HepG2 (cell line): ENCODE results near the gene WFDC1. TPM values are rescaled to one million over a fixed set of nuclear protein-coding genes. Genes with fewer than 3 reads are reported as not detected.
A peak's percentile ranks its signal among the peaks of the same experiment; 100 is the strongest.

Source experiments
- CBX2 ChIP-seq, 2 experiments: fragments of 200-600 bp in 1 of 2; sonication (generic); formaldehyde crosslinking in 1 of 2; IDR thresholded peaks; 2 replicates each; pipeline versions ENCODE4 v1.7.0 to v1.8.1; 2018 to 2022; ENCODE audit warnings: low read depth in 2 of 2, low read length in 1 of 2, mild to moderate bottlenecking in 1 of 2, missing genetic modification reagents in 1 of 2
- DMAP1 ChIP-seq: IDR thresholded peaks from 2 replicates; pipeline ENCODE4 v1.6.1; 2016
- EHMT2 ChIP-seq: fragments of 200-600 bp; sonication (generic); IDR thresholded peaks from 2 replicates; pipeline ENCODE4 v1.7.0; 2017; ENCODE audit warnings: antibody characterized with exemption, low read depth, low read length, borderline replicate concordance
- FIP1L1 ChIP-seq: fragments of 200-400 bp; formaldehyde crosslinking; IDR thresholded peaks from 2 replicates; pipeline ENCODE4 v1.6.1; 2018; ENCODE audit warnings: low read depth, mild to moderate bottlenecking, low read length, moderate library complexity, borderline replicate concordance; ENCODE audit not compliant: insufficient read depth
- NR2F2 ChIP-seq: IDR thresholded peaks from 2 replicates; pipeline ENCODE4 v1.6.1; 2012; ENCODE audit warnings: low read depth, inconsistent platforms, borderline replicate concordance
- PLSCR1 ChIP-seq: sonication (generic); formaldehyde crosslinking; IDR thresholded peaks from 2 replicates; pipeline ENCODE4 v1.5.0; 2020; ENCODE audit warnings: missing genetic modification reagents, mild to moderate bottlenecking, borderline replicate concordance
- PPARG ChIP-seq: conservative IDR thresholded peaks from 2 replicates; pipeline ENCODE4 v1.6.1; 2016; ENCODE audit warnings: missing biosample characterization, missing genetic modification reagents
- RXRA ChIP-seq: sonication (generic); formaldehyde crosslinking; IDR thresholded peaks from 2 replicates; pipeline ENCODE4 v1.5.1; 2020; ENCODE audit warnings: missing genetic modification reagents
- STAG1 ChIP-seq: sonication (generic); formaldehyde crosslinking; IDR thresholded peaks from 2 replicates; pipeline ENCODE4 v1.4.0; 2020; ENCODE audit warnings: missing genetic modification reagents
- THAP9 ChIP-seq: sonication (generic); formaldehyde crosslinking; IDR thresholded peaks from 2 replicates; pipeline ENCODE4; 2020; ENCODE audit warnings: missing genetic modification reagents, mild to moderate bottlenecking, borderline replicate concordance
- THRA ChIP-seq: sonication (generic); formaldehyde crosslinking; IDR thresholded peaks from 2 replicates; pipeline ENCODE4 v1.4.0; 2020; ENCODE audit warnings: missing genetic modification reagents, borderline replicate concordance
- ZBTB37 ChIP-seq: sonication (generic); formaldehyde crosslinking; IDR thresholded peaks from 2 replicates; pipeline ENCODE4 v1.4.0; 2020; ENCODE audit warnings: mild to moderate bottlenecking, missing genetic modification reagents
- ZFP36L2 ChIP-seq: sonication (generic); formaldehyde crosslinking; IDR thresholded peaks from 2 replicates; pipeline ENCODE4 v1.4.0; 2020; ENCODE audit warnings: missing genetic modification reagents
- ZGPAT ChIP-seq: IDR thresholded peaks from 2 replicates; pipeline ENCODE4 v1.6.1; 2016; ENCODE audit warnings: mild to moderate bottlenecking
- ZNF20 ChIP-seq: sonication (generic); formaldehyde crosslinking; IDR thresholded peaks from 2 replicates; pipeline ENCODE4 v1.4.0; 2020; ENCODE audit warnings: mild to moderate bottlenecking, moderate library complexity, missing genetic modification reagents
- ZNF446 ChIP-seq: sonication (generic); formaldehyde crosslinking; IDR thresholded peaks from 2 replicates; pipeline ENCODE4 v1.5.0; 2020; ENCODE audit warnings: mild to moderate bottlenecking, missing genetic modification reagents
- ZNF549 ChIP-seq: sonication (generic); formaldehyde crosslinking; IDR thresholded peaks from 2 replicates; pipeline ENCODE4 v1.5.0; 2020; ENCODE audit warnings: missing genetic modification reagents
- ZNF562 ChIP-seq: sonication (generic); formaldehyde crosslinking; IDR thresholded peaks from 2 replicates; pipeline ENCODE4 v1.8.0; 2022; ENCODE audit warnings: missing genetic modification reagents, borderline replicate concordance
- ZNF572 ChIP-seq: sonication (generic); formaldehyde crosslinking; IDR thresholded peaks from 2 replicates; pipeline ENCODE4 v1.5.1; 2020; ENCODE audit warnings: mild to moderate bottlenecking, missing genetic modification reagents
- ZNF710 ChIP-seq: sonication (generic); formaldehyde crosslinking; IDR thresholded peaks from 2 replicates; pipeline ENCODE4 v1.5.0; 2020; ENCODE audit warnings: mild to moderate bottlenecking, missing genetic modification reagents, borderline replicate concordance
- polyA plus RNA-seq, 8 experiments: library from polyadenylated mRNA; depleted of rRNA in 3 of 8; stranded (reverse) in 7 of 8; unstranded in 1 of 8; fragments of >200 nt; fragmentation: Illumina TruSeq in 4 of 8; extraction: Trizol in 4 of 8; gene quantifications; 2 replicates each; pipeline versions ENCODE4 v1.2.1 to v1.2.3, GENCODE V29; 2011 to 2016; ENCODE audit warnings: low read depth in 4 of 8, missing spikeins in 1 of 8, mixed read lengths in 1 of 8; ENCODE audit not compliant: insufficient read depth in 1 of 8
- total RNA-seq, 5 experiments: library from RNA; depleted of rRNA; stranded (reverse); fragments of >200 nt; fragmentation: Illumina TruSeq; extraction: Trizol; gene quantifications; 2 replicates each; pipeline ENCODE4 v1.2.3, GENCODE V29; 2016; ENCODE audit warnings: low read depth in 1 of 5

WFDC1 gene
- total and polyA plus RNA-seq, 2 of the 13 experiments (the other 11 are each of a cell fraction or from before 2014, with no cell fraction given): not detected

GRCh38 chr16:84284154-84284722 is 10.4 kb upstream of the WFDC1 start (continued):
- TF ChIP-seq THAP9 (CRISPR knock-in tag) (no peak), NR2F2 (peak; percentile 64; the same call in 1 of the 2 replicates), ZGPAT (no peak), ZNF562 (no peak), ZNF446 (CRISPR knock-in tag) (no peak), STAG1 (no peak), ZNF572 (CRISPR knock-in tag) (no peak), RXRA (CRISPR knock-in tag) (peak; percentile 75), PLSCR1 (CRISPR knock-in tag) (no peak), ZFP36L2 (CRISPR knock-in tag) (no peak), ZNF549 (CRISPR knock-in tag) (0 out of 2 replicates have a peak, but pooled peaks have one; percentile 61), ZBTB37 (CRISPR knock-in tag) (no peak), EHMT2 (no peak), CBX2 (IDR thresholded peaks at IDR 0.05; ENCODE audit: low read depth, low read length) (no peak), CBX2 (CRISPR knock-in tag; IDR thresholded peaks at IDR 0.05; ENCODE audit: low read depth) (no peak), FIP1L1 (no peak), PPARG (CRISPR knock-in tag) (no peak), THRA (CRISPR knock-in tag) (peak; percentile 80; the same call in 1 of the 2 replicates), ZNF710 (CRISPR knock-in tag) (no peak), DMAP1 (CRISPR knock-in tag) (no peak), ZNF20 (CRISPR knock-in tag) (no peak)
